GM12891 (cell line): ENCODE data around the gene VPS13D.

Experiments
- POLR2A ChIP-seq: IDR thresholded peaks from 2 replicates; pipeline ENCODE4 v1.6.1; 2011; ENCODE audit warnings: low read depth, low read length, control low read depth
- POLR2AphosphoS5 ChIP-seq: IDR thresholded peaks from 2 replicates; pipeline ENCODE4 v1.6.1; 2011; ENCODE audit warnings: low read depth, low read length, control low read depth
- SPI1 ChIP-seq: IDR thresholded peaks from 2 replicates; pipeline ENCODE4 v1.6.1; 2011; ENCODE audit warnings: low read depth, low read length, control low read depth
- TAF1 ChIP-seq: IDR thresholded peaks from 2 replicates; pipeline ENCODE4 v1.6.1; 2011; ENCODE audit warnings: low read depth, low read length, control low read depth

GRCh38 chr1:12446593-12446992 is 216.8 kb downstream of the VPS13D start:
- TF ChIP-seq POLR2A: no peak
- TF ChIP-seq POLR2AphosphoS5: no peak
- no peak for TF ChIP-seq TAF1
- TF ChIP-seq SPI1: no peak
